ENCODE data around the gene PANX1.
"Not testable (repeated sequence)": the region's sequence is repeated elsewhere in the genome, so short reads cannot be mapped to it uniquely, and the experiment has no call there.

DNA sequence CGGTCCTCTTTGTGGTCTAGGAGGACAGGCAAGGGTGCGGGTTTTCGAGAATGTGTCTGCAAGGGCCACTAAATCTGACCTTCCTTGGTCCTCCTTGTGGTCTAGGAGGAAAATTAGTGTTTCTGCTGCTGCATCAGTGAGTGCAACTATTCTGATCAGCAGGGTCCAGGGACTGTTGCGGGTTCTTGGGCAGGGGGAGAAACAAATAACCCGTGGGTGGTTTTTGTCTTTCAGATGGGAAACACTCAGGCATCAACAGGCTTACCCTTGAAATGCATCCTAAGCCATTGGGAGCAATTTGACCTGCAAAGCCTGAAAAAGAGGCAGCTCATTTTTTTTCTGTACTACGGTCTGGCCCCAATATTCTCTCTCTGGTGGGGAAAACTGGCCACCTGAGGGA is 9.0 kb upstream of the PANX1 start:
- TF ChIP-seq CTCF (optimal IDR thresholded peaks at IDR 0.05 in 1 of 3, IDR thresholded peaks at IDR 0.05 in 1 of 3, conservative IDR thresholded peaks at IDR 0.05 in 1 of 3; ENCODE audit: extremely low read depth in 1 of 3, insufficient read depth in 2 of 3, low read length in 3 of 3); EZH2 (IDR thresholded peaks at IDR 0.05; ENCODE audit: low read length): not testable (repeated sequence)

Data from keratinocyte (primary cell).